Neural progenitor cell (in vitro differentiated cells): Measurements from ENCODE around the gene SUPT3H. TPM values are rescaled to one million over a fixed set of nuclear protein-coding genes. Genes with fewer than 3 reads are reported as not detected.

Experiments
- DNase-seq: peaks from one replicate; pipeline ENCODE4 v3.0.0-alpha.2; 2016; ENCODE audit warnings: low spot score
- H2AFZ ChIP-seq: fragments of 200-600 bp; sonication (generic); replicated peaks from 2 replicates; pipeline ENCODE4 v1.6.1; 2016; ENCODE audit warnings: antibody characterized with exemption
- H3F3A ChIP-seq: fragments of 200-600 bp; sonication (generic); 2 replicates; pipeline ENCODE4 v1.6.1; 2016; ENCODE audit warnings: antibody characterized with exemption, low read depth
- H3K27ac ChIP-seq: fragments of 200-600 bp; sonication (generic); 2 replicates; pipeline ENCODE4 v1.5.1; 2016; ENCODE audit warnings: mild to moderate bottlenecking
- H3K27me3 ChIP-seq: fragments of 200-600 bp; sonication (generic); 2 replicates; pipeline ENCODE4 v1.6.1; 2016; ENCODE audit warnings: mild to moderate bottlenecking, moderate library complexity
- H3K36me3 ChIP-seq: fragments of 200-600 bp; sonication (generic); 2 replicates; pipeline ENCODE4 v1.5.1; 2016
- H3K4me1 ChIP-seq: fragments of 200-600 bp; sonication (generic); 2 replicates; pipeline ENCODE4 v1.6.1; 2016; ENCODE audit warnings: mixed run types
- H3K4me2 ChIP-seq: fragments of 200-600 bp; sonication (generic); 2 replicates; pipeline ENCODE4 v1.6.1; 2016
- H3K4me3 ChIP-seq: fragments of 200-600 bp; sonication (generic); 2 replicates; pipeline ENCODE4 v1.5.1; 2016
- H3K79me2 ChIP-seq: fragments of 200-600 bp; sonication (generic); 2 replicates; pipeline ENCODE4 v1.6.1; 2016; ENCODE audit warnings: low read depth
- H3K9ac ChIP-seq: fragments of 200-600 bp; sonication (generic); 2 replicates; pipeline ENCODE4 v1.6.1; 2016
- H3K9me3 ChIP-seq: fragments of 200-600 bp; sonication (generic); 2 replicates; pipeline ENCODE4 v1.5.1; 2016; ENCODE audit warnings: low read depth
- H4K20me1 ChIP-seq: fragments of 200-600 bp; sonication (generic); 2 replicates; pipeline ENCODE4 v1.6.1; 2016; ENCODE audit warnings: low read depth
- H3K27ac Mint-ChIP-seq: 3 replicates; pipeline ENCODE4 v1.8.0; 2021; ENCODE audit warnings: mixed read lengths
- H3K27me3 Mint-ChIP-seq: 2 replicates; pipeline ENCODE4 v1.8.0; 2022; ENCODE audit warnings: low read depth, mild to moderate bottlenecking, inconsistent platforms, moderate library complexity, mixed read lengths; ENCODE audit not compliant: insufficient read depth
- H3K36me3 Mint-ChIP-seq: 3 replicates; pipeline ENCODE4 v1.8.0; 2021; ENCODE audit warnings: mixed read lengths
- H3K4me1 Mint-ChIP-seq: 3 replicates; pipeline ENCODE4 v1.8.0; 2021; ENCODE audit warnings: mixed read lengths
- H3K4me3 Mint-ChIP-seq: 3 replicates; pipeline ENCODE4 v1.8.0; 2021; ENCODE audit warnings: mild to moderate bottlenecking, moderate library complexity, mixed read lengths
- H3K9me3 Mint-ChIP-seq: 3 replicates; pipeline ENCODE4 v1.8.0; 2020; ENCODE audit warnings: mixed read lengths
- CTCF ChIP-seq: fragments of 200-600 bp; sonication (generic); IDR thresholded peaks from 2 replicates; pipeline ENCODE4 v1.5.1; 2017; ENCODE audit warnings: antibody characterized with exemption, mild to moderate bottlenecking
- EZH2 ChIP-seq: fragments of 200-600 bp; sonication (generic); IDR thresholded peaks from 2 replicates; pipeline ENCODE4 v1.6.1; 2017; ENCODE audit warnings: antibody characterized with exemption, mild to moderate bottlenecking, moderate library complexity
- EZH2phosphoT487 ChIP-seq: fragments of 200-600 bp; sonication (generic); IDR thresholded peaks from 2 replicates; pipeline ENCODE4 v1.6.1; 2017; ENCODE audit warnings: antibody characterized with exemption
- total RNA-seq: library from RNA; depleted of rRNA; stranded (reverse); fragments of >200 nt; gene quantifications from 2 replicates; pipeline ENCODE4 v1.2.3, GENCODE V29; 2015; ENCODE audit warnings: low replicate concordance

SUPT3H gene
- total RNA-seq, 1 donor from 2014 or later, result 16.3 TPM

DNA sequence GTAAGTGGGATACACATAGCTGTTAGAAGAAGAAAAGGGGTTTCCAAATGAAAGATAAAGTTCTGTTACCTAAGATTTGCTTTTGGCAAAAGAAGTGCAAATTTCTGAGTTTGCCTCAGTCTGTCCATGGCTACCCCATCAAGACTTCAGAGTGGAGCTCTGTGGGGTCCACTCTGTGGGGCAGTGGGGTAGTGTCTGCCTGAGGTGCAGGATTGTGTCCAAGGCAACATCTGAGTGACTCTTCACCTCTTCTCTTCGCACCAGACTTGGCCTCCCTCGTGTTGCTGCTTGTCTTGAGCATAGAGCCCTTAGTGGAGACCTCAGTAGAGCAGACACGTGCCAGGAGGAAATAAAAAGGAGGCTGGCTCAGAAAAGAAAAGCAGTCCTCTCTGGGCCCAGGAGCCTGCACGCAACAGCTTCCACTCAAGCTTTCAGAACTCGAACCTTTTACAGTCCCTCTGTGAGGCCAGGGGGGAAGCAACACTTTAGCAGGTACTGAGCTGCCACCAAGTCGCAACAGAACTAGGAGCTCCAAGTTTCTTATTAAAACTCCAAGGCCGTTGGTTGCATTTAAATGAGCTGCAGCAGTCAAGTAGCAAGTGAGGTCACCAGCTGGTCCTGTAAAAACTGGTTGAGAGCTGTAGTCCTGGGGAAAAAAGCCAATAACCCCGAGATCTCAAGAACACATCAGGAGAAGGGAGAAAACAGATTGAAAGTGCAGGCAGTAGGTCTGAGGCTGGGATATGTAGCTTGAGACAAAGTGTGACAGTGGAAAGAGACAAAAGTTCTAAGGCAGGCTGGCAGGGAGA lies 576.7 kb downstream of the SUPT3H start:
- DNase-seq, result no peak
- no peaks in the 10 kb centered on the region for H3F3A ChIP-seq
- peaks cover 14% of the 10 kb centered on the region for H3K4me1 Mint-ChIP-seq
- no peaks in the 10 kb centered on the region for H3K27me3 ChIP-seq
- H3K36me3 ChIP-seq, result no peaks in the 10 kb centered on the region
- no peaks in the 10 kb centered on the region for H3K79me2 ChIP-seq
- no peaks in the 10 kb centered on the region for H3K27me3 Mint-ChIP-seq
- peak overlapping the region; percentile 44 for H2AFZ ChIP-seq
- no peak overlapping the region for H3K4me3 Mint-ChIP-seq
- no peaks in the 10 kb centered on the region for H3K9me3 ChIP-seq
- H4K20me1 ChIP-seq, result no peaks in the 10 kb centered on the region
- H3K27ac Mint-ChIP-seq, result no peak overlapping the region
- TF ChIP-seq EZH2phosphoT487, result no peak
- TF ChIP-seq EZH2, result no peak
- no peak for TF ChIP-seq CTCF
- H3K27ac ChIP-seq, result no peak overlapping the region
- no peak overlapping the region for H3K9ac ChIP-seq
- peaks cover 31% of the 10 kb centered on the region for H3K4me1 ChIP-seq
- H3K9me3 Mint-ChIP-seq, result peaks cover 2% of the 10 kb centered on the region
- H3K36me3 Mint-ChIP-seq, result no peaks in the 10 kb centered on the region
- no peak overlapping the region for H3K4me2 ChIP-seq
- no peak overlapping the region for H3K4me3 ChIP-seq

DNA sequence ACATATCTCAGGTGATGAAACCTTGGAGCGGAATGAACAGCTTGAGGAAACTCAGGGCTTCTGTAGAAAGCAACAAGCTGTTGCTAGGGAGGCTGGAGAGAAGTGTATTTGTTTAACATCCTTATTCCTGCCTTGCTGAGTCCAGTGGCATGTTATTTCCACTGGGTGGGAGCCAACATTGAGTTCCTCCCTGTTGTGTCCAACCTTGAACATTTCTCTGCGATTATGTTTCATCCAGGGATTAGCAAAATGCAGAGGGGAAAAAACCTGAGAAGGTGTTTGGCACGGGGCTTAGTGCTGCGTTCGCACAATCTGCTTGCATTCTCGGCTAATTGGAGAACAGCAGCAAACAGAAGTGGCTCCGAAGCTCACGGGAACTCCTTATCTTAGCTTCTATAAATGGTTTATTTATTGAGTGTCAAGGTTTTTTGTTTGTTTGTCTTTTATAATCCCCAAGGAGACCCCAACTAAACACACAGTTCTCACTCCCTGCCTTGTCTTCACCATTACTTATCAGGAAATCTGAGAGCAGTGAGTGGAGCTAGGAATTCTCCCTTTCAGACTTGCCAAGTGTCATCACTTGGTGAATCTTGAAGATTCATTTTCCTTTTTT lies 577.5 kb downstream of the SUPT3H start:
- no peak overlapping the region for H3K4me2 ChIP-seq
- peaks cover 31% of the 10 kb centered on the region for H3K4me1 ChIP-seq
- no peak overlapping the region for H3K9ac ChIP-seq
- no peaks in the 10 kb centered on the region for H3K36me3 ChIP-seq
- H3K27ac ChIP-seq, result no peak overlapping the region
- no peak overlapping the region for H3K27ac Mint-ChIP-seq
- TF ChIP-seq CTCF, result no peak
- TF ChIP-seq EZH2, result no peak
- TF ChIP-seq EZH2phosphoT487, result no peak
- H2AFZ ChIP-seq, result no peak overlapping the region
- H3K27me3 Mint-ChIP-seq, result no peaks in the 10 kb centered on the region
- no peak overlapping the region for H3K4me3 ChIP-seq
- peaks cover 14% of the 10 kb centered on the region for H3K4me1 Mint-ChIP-seq
- no peaks in the 10 kb centered on the region for H3F3A ChIP-seq
- H4K20me1 ChIP-seq, result no peaks in the 10 kb centered on the region
- H3K4me3 Mint-ChIP-seq, result no peak overlapping the region
- peaks cover 4% of the 10 kb centered on the region for H3K9me3 Mint-ChIP-seq
- H3K36me3 Mint-ChIP-seq, result no peaks in the 10 kb centered on the region
- no peaks in the 10 kb centered on the region for H3K9me3 ChIP-seq
- H3K79me2 ChIP-seq, result no peaks in the 10 kb centered on the region
- DNase-seq, result peak; percentile 23
- H3K27me3 ChIP-seq, result no peaks in the 10 kb centered on the region

GRCh38 chr6:44797746-44798145 lies 580.0 kb downstream of the SUPT3H start:
- no peak overlapping the region for H3K4me2 ChIP-seq
- Mint-ChIP-seq H3K4me3 (no peak overlapping the region), H3K9me3 (peaks cover 4% of the 10 kb centered on the region), H3K27me3 (peaks cover 4% of the 10 kb centered on the region), H3K4me1 (peaks cover 18% of the 10 kb centered on the region), H3K36me3 (no peaks in the 10 kb centered on the region), H3K27ac (no peak overlapping the region)
- TF ChIP-seq EZH2phosphoT487 (no peak), CTCF (no peak), EZH2 (no peak)
- H3K36me3 ChIP-seq, result no peaks in the 10 kb centered on the region
- no peak overlapping the region for H3K4me3 ChIP-seq
- no peak overlapping the region for H3K27ac ChIP-seq
- no peak overlapping the region for H3K9ac ChIP-seq
- DNase-seq, result peak; percentile 27
- no peaks in the 10 kb centered on the region for H4K20me1 ChIP-seq
- H3K9me3 ChIP-seq, result no peaks in the 10 kb centered on the region
- peaks cover 7% of the 10 kb centered on the region for H3F3A ChIP-seq
- no peak overlapping the region for H2AFZ ChIP-seq
- H3K79me2 ChIP-seq, result no peaks in the 10 kb centered on the region
- H3K27me3 ChIP-seq, result no peaks in the 10 kb centered on the region
- H3K4me1 ChIP-seq, result peaks cover 41% of the 10 kb centered on the region
